ENCODE data around the gene ZNF318.

DNA sequence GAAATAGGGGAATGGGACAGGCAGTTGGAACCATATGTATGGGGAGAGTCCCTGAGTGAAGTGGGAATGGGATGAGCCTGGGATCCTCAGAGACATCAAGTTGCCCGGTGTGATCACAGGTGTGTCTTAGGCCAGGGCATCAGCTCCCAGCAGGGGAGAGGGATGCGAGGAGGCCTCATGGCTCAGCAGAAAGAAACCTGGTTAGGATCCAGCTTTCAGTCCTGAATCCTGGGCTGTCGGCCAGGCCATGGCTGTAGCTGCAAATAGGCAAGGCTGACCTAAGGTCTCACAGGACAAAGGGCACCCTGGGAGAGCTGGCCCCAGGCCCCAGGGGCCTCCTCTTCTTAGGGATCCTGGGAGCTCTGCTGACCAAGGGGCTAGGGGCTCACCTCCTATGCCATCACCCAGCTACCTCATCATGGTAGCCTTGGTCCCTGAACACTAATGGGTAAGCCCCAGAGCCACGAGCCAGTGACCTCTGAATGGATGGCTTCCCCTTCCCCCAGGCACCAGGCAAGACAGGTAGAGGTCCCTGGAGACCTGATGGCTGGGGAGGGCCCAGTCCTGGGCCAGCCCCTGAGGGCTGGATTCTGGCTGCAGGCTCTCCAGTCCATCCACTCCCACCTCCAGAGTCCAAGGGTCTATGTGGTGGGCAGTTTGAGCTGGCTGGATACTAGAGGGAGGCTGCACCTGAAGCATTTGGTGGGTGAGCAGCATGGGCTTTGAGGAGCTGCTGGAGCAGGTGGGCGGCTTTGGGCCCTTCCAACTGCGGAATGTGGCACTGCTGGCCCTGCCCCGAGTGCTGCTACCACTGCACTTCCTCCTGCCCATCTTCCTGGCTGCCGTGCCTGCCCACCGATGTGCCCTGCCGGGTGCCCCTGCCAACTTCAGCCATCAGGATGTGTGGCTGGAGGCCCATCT lies 71.5 kb downstream of the ZNF318 start, which contains the start of gene SLC22A7:
- TF ChIP-seq, protein P1, sequence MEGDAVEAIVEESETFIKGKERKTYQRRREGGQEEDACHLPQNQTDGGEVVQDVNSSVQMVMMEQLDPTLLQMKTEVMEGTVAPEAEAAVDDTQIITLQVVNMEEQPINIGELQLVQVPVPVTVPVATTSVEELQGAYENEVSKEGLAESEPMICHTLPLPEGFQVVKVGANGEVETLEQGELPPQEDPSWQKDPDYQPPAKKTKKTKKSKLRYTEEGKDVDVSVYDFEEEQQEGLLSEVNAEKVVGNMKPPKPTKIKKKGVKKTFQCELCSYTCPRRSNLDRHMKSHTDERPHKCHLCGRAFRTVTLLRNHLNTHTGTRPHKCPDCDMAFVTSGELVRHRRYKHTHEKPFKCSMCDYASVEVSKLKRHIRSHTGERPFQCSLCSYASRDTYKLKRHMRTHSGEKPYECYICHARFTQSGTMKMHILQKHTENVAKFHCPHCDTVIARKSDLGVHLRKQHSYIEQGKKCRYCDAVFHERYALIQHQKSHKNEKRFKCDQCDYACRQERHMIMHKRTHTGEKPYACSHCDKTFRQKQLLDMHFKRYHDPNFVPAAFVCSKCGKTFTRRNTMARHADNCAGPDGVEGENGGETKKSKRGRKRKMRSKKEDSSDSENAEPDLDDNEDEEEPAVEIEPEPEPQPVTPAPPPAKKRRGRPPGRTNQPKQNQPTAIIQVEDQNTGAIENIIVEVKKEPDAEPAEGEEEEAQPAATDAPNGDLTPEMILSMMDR (conservative IDR thresholded peaks at IDR 0.05; ENCODE audit: low read depth, low read length), result no peak
- TF ChIP-seq EZH2 (IDR thresholded peaks at IDR 0.05; ENCODE audit: borderline replicate concordance, low read depth, low read length, poor library complexity, severe bottlenecking), result no peak

Data from A673 (cell line).